ENCODE measurements around the gene MTOR.

Gene MTOR

DNA sequence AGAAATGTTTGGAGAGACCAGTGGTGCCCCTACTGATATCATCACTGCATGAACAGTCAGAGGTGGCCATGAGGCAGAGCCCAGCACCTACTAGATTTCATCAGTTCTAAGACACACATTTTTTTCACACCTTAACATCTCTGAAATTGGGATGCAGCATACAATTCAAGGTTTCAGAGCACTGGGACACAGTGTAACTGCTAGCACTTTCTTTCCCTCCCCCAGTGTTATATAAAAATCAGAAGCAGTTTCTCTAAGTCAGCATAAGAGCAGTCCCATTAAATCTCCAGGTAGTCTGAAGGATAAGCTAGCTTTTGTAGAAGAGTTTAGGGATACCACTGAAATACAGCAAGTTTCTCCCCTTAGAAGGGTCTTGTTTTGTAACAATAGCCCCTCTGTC is 83.2 kb downstream of the MTOR start:
- peaks cover 5% of the 10 kb centered on the region for H3K36me3 ChIP-seq (ENCODE audit: insufficient read depth, low read length)

DNA sequence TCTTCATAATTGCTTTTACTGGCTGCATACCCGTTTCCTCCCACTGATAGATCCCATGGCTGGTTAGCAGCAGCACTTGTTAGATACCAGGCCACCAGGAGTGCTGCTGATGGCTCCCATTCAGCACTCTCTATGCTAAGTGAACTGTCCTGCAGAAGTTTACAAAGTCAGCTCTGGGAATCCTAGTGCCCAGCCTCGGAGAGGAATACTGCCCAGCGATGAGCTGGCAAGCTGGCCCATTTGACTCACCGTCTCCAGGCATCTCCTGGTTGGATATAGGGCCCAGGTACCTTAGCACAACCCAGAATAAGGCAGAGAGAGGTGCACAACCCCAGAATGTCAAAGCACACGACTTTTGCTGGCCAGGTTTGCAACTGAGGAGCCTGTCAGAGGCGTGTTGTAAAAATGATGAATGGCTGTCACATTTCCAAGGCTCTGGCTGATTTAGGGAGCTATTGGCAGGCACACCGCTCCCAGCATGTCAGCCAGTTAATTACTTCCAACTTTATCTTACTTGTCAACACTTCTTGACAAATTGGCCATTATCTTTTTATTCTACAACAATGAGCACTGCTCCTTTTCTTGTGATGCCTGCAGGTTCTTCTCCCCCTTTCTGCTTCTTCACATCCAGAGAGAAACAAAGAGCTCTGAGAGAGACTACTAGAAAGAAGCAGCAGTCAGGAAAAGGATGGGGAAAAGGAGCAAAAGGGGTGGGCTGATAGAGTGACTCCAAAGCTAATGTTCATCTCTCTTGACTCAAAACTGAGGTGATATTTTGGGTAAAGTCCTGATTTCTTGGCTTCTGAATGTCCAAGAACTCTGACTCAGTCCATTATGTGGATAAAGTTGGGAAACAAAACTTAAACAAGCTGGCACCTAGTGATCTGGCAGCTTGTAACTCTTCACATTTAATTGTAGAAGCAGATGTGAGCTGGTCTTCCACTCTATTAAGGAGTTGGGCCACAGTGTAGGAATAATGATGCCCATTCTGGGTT is 84.0 kb downstream of the MTOR start:
- Histone ChIP-seq H3K36me3 (ENCODE audit: insufficient read depth, low read length) (peaks cover 3% of the 10 kb centered on the region), H3K4me3 (no peak overlapping the region)

More for the DNA sequence above, 83.2 kb downstream of the MTOR start:
- Histone ChIP-seq H3K4me3 (no peak overlapping the region), H3K9me3 (ENCODE audit: low read depth, low read length) (no peaks in the 10 kb centered on the region), H3K9ac (ENCODE audit: insufficient read length) (no peak overlapping the region), H3K27ac (no peak overlapping the region)
- no peak for TF ChIP-seq FOXP2 (optimal IDR thresholded peaks at IDR 0.05; ENCODE audit: control extremely low read depth, extremely low read length, insufficient read depth)
- no peak for TF ChIP-seq POLR2AphosphoS5 (IDR thresholded peaks at IDR 0.05; ENCODE audit: borderline replicate concordance, low read depth, low read length)
- no peak for TF ChIP-seq EZH2 (IDR thresholded peaks at IDR 0.05)
- DNase-seq (ENCODE audit: low read depth, low spot score), result no peak

DNA sequence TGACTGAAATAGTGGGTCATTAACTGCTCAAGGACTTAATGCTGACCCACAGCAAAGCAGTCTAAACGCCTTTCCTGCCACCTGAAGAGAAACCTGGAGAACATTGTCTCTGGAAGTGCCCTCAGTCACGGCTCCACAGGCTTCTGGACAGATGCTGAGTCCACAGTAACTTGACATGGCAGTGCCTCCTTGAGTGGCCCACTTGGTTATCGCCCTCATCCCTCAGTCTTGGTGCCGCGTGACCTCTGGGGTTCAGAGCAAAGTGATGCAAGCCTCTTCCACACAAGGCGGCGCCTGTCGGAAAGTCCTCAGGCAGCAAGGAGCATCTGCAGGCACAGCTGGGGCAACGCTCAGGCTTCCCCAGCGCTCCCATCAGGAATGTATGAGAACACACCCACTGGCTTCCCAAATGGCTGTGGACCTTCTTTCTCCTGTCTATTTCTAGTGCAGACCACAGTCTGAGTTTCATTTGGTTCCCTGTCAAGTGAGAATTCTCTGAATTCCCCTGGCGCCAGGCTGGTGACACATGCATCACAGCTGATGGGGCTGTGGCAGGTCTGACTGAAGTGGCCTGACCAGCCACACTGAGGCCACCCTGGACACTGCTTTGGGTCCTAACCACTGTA is 86.2 kb downstream of the MTOR start:
- H3K9ac ChIP-seq (ENCODE audit: insufficient read length), result no peak overlapping the region
- no peaks in the 10 kb centered on the region for H3K9me3 ChIP-seq (ENCODE audit: low read depth, low read length)
- no peak overlapping the region for H3K27ac ChIP-seq
- DNase-seq (ENCODE audit: low read depth, low spot score), result no peak
- no peak for TF ChIP-seq POLR2AphosphoS5 (IDR thresholded peaks at IDR 0.05; ENCODE audit: borderline replicate concordance, low read depth, low read length)
- no peak for TF ChIP-seq EZH2 (IDR thresholded peaks at IDR 0.05)
- no peak for TF ChIP-seq FOXP2 (optimal IDR thresholded peaks at IDR 0.05; ENCODE audit: control extremely low read depth, extremely low read length, insufficient read depth)
- no peak overlapping the region for H3K4me3 ChIP-seq
- no peaks in the 10 kb centered on the region; the same call in 1 of the 2 replicates for H3K36me3 ChIP-seq (ENCODE audit: insufficient read depth, low read length)

More for the DNA sequence above, 84.0 kb downstream of the MTOR start:
- no peak overlapping the region for H3K27ac ChIP-seq
- DNase-seq (ENCODE audit: low read depth, low spot score), result no peak
- H3K9me3 ChIP-seq (ENCODE audit: low read depth, low read length), result no peaks in the 10 kb centered on the region
- TF ChIP-seq POLR2AphosphoS5 (IDR thresholded peaks at IDR 0.05; ENCODE audit: borderline replicate concordance, low read depth, low read length), result no peak
- no peak for TF ChIP-seq FOXP2 (optimal IDR thresholded peaks at IDR 0.05; ENCODE audit: control extremely low read depth, extremely low read length, insufficient read depth)
- no peak for TF ChIP-seq EZH2 (IDR thresholded peaks at IDR 0.05)
- no peak overlapping the region for H3K9ac ChIP-seq (ENCODE audit: insufficient read length)

DNA sequence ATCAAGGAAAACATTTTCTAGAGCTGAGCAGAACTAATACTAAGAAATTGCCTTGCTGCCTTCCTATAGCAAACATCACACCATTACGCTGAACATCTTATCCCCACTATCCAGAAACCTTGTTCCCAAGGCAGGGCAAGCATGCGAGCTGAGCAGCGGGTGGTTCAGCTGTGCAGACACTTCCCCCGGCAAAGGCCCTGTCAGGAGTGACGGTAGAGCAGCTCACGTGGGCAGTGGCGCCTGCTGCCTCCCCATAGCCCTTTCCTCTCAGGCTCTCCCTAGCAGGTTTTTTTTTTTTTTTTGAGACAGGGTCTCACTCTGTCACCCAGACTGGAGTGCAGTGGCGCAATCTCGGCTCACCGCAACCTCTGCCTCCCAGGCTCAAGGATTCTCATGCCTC is 86.9 kb downstream of the MTOR start:
- H3K36me3 ChIP-seq (ENCODE audit: insufficient read depth, low read length), result no peaks in the 10 kb centered on the region; the same call in 1 of the 2 replicates
- no peak overlapping the region for H3K9ac ChIP-seq (ENCODE audit: insufficient read length)
- DNase-seq (ENCODE audit: low read depth, low spot score), result no peak
- H3K9me3 ChIP-seq (ENCODE audit: low read depth, low read length), result no peaks in the 10 kb centered on the region
- no peak overlapping the region for H3K27ac ChIP-seq
- H3K4me3 ChIP-seq, result no peak overlapping the region
- TF ChIP-seq POLR2AphosphoS5 (IDR thresholded peaks at IDR 0.05; ENCODE audit: borderline replicate concordance, low read depth, low read length) (no peak), FOXP2 (optimal IDR thresholded peaks at IDR 0.05; ENCODE audit: control extremely low read depth, extremely low read length, insufficient read depth) (no peak), EZH2 (IDR thresholded peaks at IDR 0.05) (no peak)

DNA sequence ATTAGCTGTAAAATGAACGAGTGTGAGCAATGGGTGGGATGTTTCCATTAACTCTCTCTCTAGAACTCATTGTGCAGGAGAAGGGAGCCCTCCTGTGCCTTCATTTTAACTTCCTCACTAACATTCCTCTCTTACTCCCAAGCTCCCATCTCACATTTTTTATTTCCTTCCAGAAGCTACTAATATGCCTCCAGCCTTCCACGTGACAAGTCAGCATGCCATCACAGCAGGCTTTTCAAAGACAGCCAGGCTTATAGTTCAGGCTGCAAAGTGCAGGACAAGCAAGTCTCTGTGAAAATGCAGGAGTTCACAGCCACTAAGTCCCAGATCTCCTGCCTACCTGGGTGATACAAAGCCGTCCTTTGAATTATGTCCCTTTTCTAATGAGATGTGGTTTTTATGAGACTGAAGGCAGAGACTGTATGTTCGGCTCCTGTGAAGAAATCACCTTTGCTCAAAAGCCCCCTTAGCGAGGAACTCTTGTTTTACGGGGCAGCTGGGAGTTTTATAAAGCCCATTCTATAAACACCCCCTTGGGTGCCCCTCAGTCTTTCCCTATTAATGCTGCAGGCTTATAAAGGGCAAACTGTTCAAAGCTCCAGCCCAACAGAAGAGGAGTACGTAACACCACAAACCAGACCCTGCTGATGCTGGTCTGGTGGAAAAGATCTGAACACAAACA is 87.9 kb downstream of the MTOR start:
- Histone ChIP-seq H3K4me3 (peak overlapping the region; percentile 6; the same call in 1 of the 2 replicates), H3K9ac (ENCODE audit: insufficient read length) (no peak overlapping the region), H3K36me3 (ENCODE audit: insufficient read depth, low read length) (no peaks in the 10 kb centered on the region; the same call in 1 of the 2 replicates), H3K27ac (peak overlapping the region; percentile 4; the same call in 1 of the 2 replicates), H3K9me3 (ENCODE audit: low read depth, low read length) (no peaks in the 10 kb centered on the region)
- DNase-seq (ENCODE audit: low read depth, low spot score), result peak; percentile 18
- no peak for TF ChIP-seq EZH2 (IDR thresholded peaks at IDR 0.05)
- no peak for TF ChIP-seq POLR2AphosphoS5 (IDR thresholded peaks at IDR 0.05; ENCODE audit: borderline replicate concordance, low read depth, low read length)
- TF ChIP-seq FOXP2 (optimal IDR thresholded peaks at IDR 0.05; ENCODE audit: control extremely low read depth, extremely low read length, insufficient read depth), result no peak

DNA sequence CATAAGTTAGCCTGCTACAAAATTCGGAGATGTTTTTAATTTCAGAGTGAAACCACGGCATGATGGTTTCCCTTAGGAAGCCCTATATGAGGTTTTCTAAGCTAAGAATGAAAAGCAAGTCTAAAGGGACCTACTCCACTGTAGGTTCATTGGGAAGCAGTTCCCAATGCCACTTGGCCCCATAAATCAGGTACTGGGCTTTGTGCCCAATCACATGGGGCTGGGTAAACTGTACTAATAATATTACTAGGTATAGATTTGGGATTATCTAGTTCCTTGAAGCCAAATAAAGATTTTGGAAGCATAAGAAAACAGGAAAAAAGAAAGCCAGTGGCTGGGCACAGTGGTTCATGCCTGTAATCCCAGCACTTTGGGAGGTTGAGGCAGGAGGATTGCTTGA is 92.2 kb downstream of the MTOR start:
- Histone ChIP-seq H3K4me3 (no peak overlapping the region), H3K9me3 (ENCODE audit: low read depth, low read length) (no peaks in the 10 kb centered on the region), H3K9ac (ENCODE audit: insufficient read length) (no peak overlapping the region), H3K27ac (no peak overlapping the region), H3K36me3 (ENCODE audit: insufficient read depth, low read length) (peaks cover 4% of the 10 kb centered on the region; the same call in 1 of the 2 replicates)
- no peak for DNase-seq (ENCODE audit: low read depth, low spot score)
- TF ChIP-seq EZH2 (IDR thresholded peaks at IDR 0.05), result no peak
- TF ChIP-seq POLR2AphosphoS5 (IDR thresholded peaks at IDR 0.05; ENCODE audit: borderline replicate concordance, low read depth, low read length), result no peak
- TF ChIP-seq FOXP2 (optimal IDR thresholded peaks at IDR 0.05; ENCODE audit: control extremely low read depth, extremely low read length, insufficient read depth), result no peak

DNA sequence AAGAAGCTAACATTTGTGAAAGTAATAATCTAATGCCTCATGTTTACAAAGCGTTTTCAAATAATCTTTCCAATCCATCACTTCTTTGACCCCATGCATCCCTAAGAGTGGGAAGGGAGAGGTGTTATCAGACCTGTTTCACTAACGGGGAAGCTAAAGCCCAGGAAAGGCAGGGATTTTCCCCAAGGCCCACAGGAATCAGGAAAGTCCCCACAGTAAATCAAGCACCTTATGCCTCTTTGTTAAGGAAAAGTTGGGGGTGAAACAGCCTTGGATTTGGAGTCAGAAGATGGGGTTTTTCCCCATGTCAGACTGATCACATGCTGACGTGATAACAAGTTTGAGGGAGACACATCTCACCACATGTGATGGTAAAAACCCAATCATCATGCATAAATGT is 93.1 kb downstream of the MTOR start:
- Histone ChIP-seq H3K4me3 (no peak overlapping the region), H3K9ac (ENCODE audit: insufficient read length) (no peak overlapping the region), H3K36me3 (ENCODE audit: insufficient read depth, low read length) (peaks cover 4% of the 10 kb centered on the region; the same call in 1 of the 2 replicates), H3K27ac (no peak overlapping the region), H3K9me3 (ENCODE audit: low read depth, low read length) (no peaks in the 10 kb centered on the region)
- TF ChIP-seq FOXP2 (optimal IDR thresholded peaks at IDR 0.05; ENCODE audit: control extremely low read depth, extremely low read length, insufficient read depth) (no peak), EZH2 (IDR thresholded peaks at IDR 0.05) (no peak), POLR2AphosphoS5 (IDR thresholded peaks at IDR 0.05; ENCODE audit: borderline replicate concordance, low read depth, low read length) (no peak)
- no peak for DNase-seq (ENCODE audit: low read depth, low spot score)
